Transverse colon (tissue), 3 donors: ENCODE measurements around the gene CBLC.

Source experiments
- CTCF ChIP-seq, 5 experiments: fragments of 200-600 bp in 3 of 5; fragments of 450-650 bp in 2 of 5; sonication (generic) in 3 of 5; IDR thresholded peaks; 1 replicate in 2 of 5; 2 replicates in 3 of 5; pipeline ENCODE4 v1.5.1; 2016 to 2017; ENCODE audit warnings: antibody characterized with exemption in 5 of 5, inconsistent platforms in 3 of 5, mild to moderate bottlenecking in 2 of 5, moderate library complexity in 1 of 5
- POLR2A ChIP-seq: fragments of 450-650 bp; IDR thresholded peaks from one replicate; pipeline ENCODE4 v1.6.1; 2016; ENCODE audit warnings: antibody characterized with exemption, mild to moderate bottlenecking, moderate library complexity

GRCh38 chr19:44772959-44773358 lies 4.7 kb upstream of the CBLC start:
- TF ChIP-seq POLR2A = no peak
- TF ChIP-seq CTCF (IDR thresholded peaks at IDR 0.05) = no peak
